HG02885 (cell line): ENCODE measurements around the gene PTGR3.
"Not testable (repeated sequence)": the region's sequence is repeated elsewhere in the genome, so short reads cannot be mapped to it uniquely, and the experiment has no call there.

Source experiments
- ATAC-seq: cut with Tn5 transposase; IDR thresholded peaks from one replicate; pipeline ENCODE4 v1.9.1; 2021; ENCODE audit warnings: mild to moderate bottlenecking; ENCODE audit not compliant: unreplicated experiment, poor library complexity

Gene PTGR3

GRCh38 chr18:75204732-75205513 lies 4.0 kb downstream of the PTGR3 start:
- ATAC-seq: no peak

GRCh38 chr18:75204269-75204731 lies 4.6 kb downstream of the PTGR3 start:
- ATAC-seq: no peak

- no peak for ATAC-seq
Observed at GRCh38 chr18:75203416-75204268, 5.3 kb downstream of the PTGR3 start.

- no peak for ATAC-seq
Observed at GRCh38 chr18:75202696-75203365, 6.1 kb downstream of the PTGR3 start.

- ATAC-seq: no peak
Observed at GRCh38 chr18:75201282-75202270, 7.4 kb downstream of the PTGR3 start.

- ATAC-seq: no peak
Observed at GRCh38 chr18:75200605-75201280, 8.2 kb downstream of the PTGR3 start.

- no peak for ATAC-seq
Observed at GRCh38 chr18:75200071-75200470, 8.9 kb downstream of the PTGR3 start.

- no peak for ATAC-seq
Observed at GRCh38 chr18:75199327-75199726, 9.6 kb downstream of the PTGR3 start.

- no peak for ATAC-seq
Observed at GRCh38 chr18:75198036-75198435, 10.9 kb downstream of the PTGR3 start.

GRCh38 chr18:75192899-75193298 lies 16.0 kb downstream of the PTGR3 start:
- no peak for ATAC-seq

GRCh38 chr18:75189696-75190095 lies 19.2 kb downstream of the PTGR3 start:
- no peak for ATAC-seq

- ATAC-seq: not testable (repeated sequence)
Observed at GRCh38 chr18:75187702-75188101, 21.2 kb downstream of the PTGR3 start.

- ATAC-seq: no peak
Observed at GRCh38 chr18:75185460-75185859, 23.5 kb downstream of the PTGR3 start.

- no peak for ATAC-seq
Observed at GRCh38 chr18:75183973-75184493, 24.9 kb downstream of the PTGR3 start.

- ATAC-seq: no peak
Observed at GRCh38 chr18:75183524-75183923, 25.4 kb downstream of the PTGR3 start.

GRCh38 chr18:75179819-75180600 lies 28.9 kb downstream of the PTGR3 start:
- ATAC-seq: no peak

- no peak for ATAC-seq
Observed at GRCh38 chr18:75178376-75178775, 30.6 kb downstream of the PTGR3 start.

- ATAC-seq: no peak
Observed at GRCh38 chr18:75176849-75177248, 32.1 kb downstream of the PTGR3 start.
